ENCODE data around the gene DNAJB4.
"Not testable (repeated sequence)": the region's sequence is repeated elsewhere in the genome, so short reads cannot be mapped to it uniquely, and the experiment has no call there.

DNAJB4 gene

GRCh38 chr1:78053498-78053897, 48.8 kb downstream of the DNAJB4 start:
- TF ChIP-seq CTCF (IDR thresholded peaks at IDR 0.05; ENCODE audit: low read depth, low read length) = no peak
- DNase-seq (ENCODE audit: extremely low read depth, low read depth) = no peak

- no peak for TF ChIP-seq CTCF (IDR thresholded peaks at IDR 0.05; ENCODE audit: low read depth, low read length)
- no peak for DNase-seq (ENCODE audit: extremely low read depth, low read depth)
These were observed 49.8 kb downstream of the DNAJB4 start for GRCh38 chr1:78054559-78054958.

GRCh38 chr1:78054972-78055371, 50.2 kb downstream of the DNAJB4 start:
- no peak for DNase-seq (ENCODE audit: extremely low read depth, low read depth)

GRCh38 chr1:78055565-78056132, 50.9 kb downstream of the DNAJB4 start:
- TF ChIP-seq CTCF (IDR thresholded peaks at IDR 0.05; ENCODE audit: low read depth, low read length) = no peak
- no peak for DNase-seq (ENCODE audit: extremely low read depth, low read depth)

More at GRCh38 chr1:78054972-78055371, 50.2 kb downstream of the DNAJB4 start:
- TF ChIP-seq CTCF (IDR thresholded peaks at IDR 0.05; ENCODE audit: low read depth, low read length) = no peak

- no peak for DNase-seq (ENCODE audit: extremely low read depth, low read depth)
- no peak for TF ChIP-seq CTCF (IDR thresholded peaks at IDR 0.05; ENCODE audit: low read depth, low read length)
These were observed 53.9 kb downstream of the DNAJB4 start for GRCh38 chr1:78058670-78059069.

- TF ChIP-seq CTCF (IDR thresholded peaks at IDR 0.05; ENCODE audit: low read depth, low read length) = no peak
- DNase-seq (ENCODE audit: extremely low read depth, low read depth) = no peak
These were observed 56.3 kb downstream of the DNAJB4 start for GRCh38 chr1:78060857-78061563.

- no peak for TF ChIP-seq CTCF (IDR thresholded peaks at IDR 0.05; ENCODE audit: low read depth, low read length)
- peak; percentile 79 for DNase-seq (ENCODE audit: extremely low read depth, low read depth)
These were observed 57.2 kb downstream of the DNAJB4 start for GRCh38 chr1:78061825-78062523.

GRCh38 chr1:78064886-78065285, 60.1 kb downstream of the DNAJB4 start:
- DNase-seq (ENCODE audit: extremely low read depth, low read depth) = not testable (repeated sequence)
